DMS53 (cell line): ENCODE results near the gene DUSP10.
A peak's percentile ranks its signal among the peaks of the same experiment; 100 is the strongest.

ENCODE experiments used
- DNase-seq: peaks from one replicate; lab custom pipeline; 2025; lab: John Stamatoyannopoulos, UW

Gene DUSP10

DNA sequence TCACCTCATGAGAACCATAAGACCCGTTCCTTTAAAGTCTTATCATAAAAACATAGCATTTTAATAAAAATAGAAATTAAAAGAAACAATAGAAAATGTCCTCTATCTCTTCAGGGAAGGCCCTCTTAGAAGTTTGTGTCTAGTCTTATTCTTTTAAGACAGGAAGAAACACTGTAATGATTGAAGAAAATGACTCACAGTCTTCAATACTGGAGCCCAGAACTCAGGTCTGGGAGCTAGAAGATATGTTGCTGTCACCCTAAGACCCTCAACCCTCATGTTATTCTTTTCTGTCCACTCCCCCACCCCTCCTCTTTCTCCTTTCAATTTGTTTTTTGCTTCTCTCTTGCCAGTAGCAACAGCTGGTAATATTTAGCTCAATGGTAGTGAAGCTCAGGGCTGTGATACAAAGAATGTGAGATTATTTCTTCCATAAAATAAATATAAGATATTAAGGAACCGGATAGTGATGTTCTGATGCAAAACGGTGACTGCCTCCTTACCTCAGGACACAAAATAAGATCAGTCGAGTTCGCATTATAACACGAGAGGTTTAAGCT lies 12.0 kb downstream of the DUSP10 start:
- no peak for DNase-seq

DNA sequence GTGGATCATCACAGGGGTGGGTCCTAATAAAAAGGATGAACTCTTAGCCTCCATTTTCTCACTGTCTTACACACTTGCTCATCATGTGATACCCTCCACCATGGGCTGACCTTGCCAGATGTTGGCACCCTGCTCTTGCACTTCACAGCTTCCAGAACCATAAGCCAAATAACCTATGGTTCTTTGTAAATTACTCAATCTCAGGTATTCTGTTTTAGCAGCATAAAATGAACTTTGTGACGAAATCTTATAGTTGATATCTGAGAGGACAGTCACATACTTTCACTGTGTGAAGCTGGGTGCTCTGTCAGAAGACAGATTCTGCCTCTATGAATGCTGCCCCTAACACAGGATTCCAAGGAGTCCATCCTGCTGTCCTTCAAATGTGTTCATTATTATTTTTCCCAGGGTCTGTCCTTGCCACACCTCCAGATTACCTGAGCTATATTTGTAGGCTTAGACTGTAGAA lies 13.8 kb downstream of the DUSP10 start:
- DNase-seq, result no peak

DNA sequence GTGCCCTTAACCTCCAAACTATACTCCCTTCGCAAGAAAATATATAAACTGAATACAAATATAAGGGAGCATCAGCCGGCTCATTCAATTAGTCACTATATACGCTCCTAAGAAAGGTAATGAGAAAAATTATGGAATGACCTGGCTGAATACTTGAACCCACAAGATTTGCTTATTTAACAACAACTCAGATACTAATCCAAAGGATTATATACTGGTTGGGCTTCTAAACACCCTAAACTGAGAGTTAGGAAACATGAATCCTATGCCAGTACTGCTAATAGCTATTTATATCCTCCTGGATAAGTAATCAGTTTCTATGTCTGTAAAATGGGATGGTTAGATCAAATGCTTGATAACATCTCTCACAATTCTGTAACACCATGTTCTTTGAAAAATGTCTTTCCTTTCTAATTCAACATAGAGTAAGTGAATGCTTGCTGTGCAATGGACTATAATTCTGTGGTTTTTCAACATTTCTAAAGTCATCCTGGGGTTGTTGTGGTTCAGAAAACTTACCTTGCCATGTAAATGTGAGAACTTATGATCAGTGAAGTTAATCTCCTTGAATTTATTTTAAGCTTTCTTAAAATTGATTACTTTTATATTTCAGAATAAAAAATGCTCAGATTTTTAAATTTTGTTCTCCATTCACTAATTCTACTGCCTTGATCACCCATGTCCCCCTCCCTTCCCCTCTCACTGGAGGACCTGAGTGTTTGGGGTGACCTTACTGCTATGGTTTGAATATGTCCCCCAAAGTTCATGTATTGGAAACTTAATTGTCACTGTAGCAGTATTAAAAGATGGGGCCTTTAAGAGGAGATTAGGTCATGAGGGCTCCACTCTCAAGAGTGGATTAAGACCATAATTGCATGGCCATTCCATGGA lies 14.5 kb downstream of the DUSP10 start:
- no peak for DNase-seq

DNA sequence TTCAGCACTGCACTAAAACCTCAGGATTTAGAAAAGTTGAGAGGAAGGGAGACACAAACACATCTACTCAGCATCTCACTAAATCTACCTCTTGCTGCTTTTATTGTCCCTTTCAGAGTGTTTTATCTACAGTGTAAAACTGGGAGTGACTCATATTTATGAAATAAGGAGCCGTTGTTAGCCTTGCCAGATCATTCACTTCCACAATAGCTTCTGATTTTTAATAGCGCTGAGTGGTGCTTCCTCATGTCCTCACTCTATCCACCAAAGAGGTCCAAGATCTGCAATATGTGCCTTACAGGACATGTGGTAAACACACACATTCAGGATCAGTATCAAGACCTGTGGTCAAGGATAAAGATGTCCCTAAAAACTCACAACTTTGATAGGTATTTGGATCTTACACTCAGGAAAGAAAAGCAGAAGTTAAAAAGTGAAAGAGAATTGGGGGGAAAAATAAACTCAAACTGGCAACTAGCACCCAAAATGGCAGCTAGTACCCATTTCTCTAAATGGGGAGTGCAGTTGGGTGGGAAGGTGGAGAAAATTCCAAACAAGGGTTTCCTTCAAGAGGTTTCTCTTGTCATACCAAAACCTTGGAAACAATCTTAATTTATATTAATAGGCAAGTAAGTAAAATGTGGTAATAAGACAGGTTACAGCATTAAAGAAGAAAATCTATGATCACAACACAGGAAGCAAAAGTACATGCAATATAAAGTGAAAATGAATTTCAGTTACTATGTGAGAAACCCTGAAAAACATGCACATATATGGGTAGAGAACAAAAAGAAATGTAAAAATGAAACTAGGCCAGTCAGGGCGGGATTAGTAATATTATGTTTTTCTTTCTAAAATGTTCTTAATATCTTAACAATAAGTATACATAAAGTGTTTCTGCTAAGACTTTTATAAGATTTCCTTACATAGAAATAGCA lies 15.9 kb downstream of the DUSP10 start:
- no peak for DNase-seq

DNA sequence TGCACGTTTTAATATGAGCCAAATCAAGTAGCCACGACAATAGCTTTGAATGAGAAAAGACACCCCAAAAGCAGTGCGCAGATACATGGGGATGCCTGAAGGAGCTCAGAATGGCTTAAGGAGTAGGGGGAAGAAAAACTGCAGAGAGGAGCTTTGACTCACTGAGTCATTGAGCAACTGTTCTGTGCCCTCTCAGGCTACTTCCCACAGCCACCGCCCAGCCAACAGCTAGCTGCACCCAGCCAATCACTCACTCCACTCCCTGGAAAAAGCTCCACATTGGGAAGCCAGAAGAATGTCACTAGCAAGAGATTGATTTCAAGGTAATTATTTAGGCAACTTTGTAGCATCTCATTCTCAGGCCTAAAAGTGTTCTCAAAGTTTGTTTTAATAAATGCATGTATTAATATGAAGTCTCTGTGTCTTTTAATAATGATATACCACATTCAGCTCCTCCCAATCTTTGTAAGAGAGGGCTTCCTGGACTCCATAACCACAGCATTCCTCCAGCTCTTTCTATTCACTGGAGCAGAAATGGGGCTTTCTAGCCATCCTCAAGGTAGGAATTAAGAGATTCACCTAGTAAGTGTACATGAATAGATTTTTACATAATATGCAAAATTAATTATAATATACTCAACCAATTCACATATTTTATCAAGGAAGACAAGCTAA lies 16.8 kb downstream of the DUSP10 start:
- DNase-seq, result no peak

DNA sequence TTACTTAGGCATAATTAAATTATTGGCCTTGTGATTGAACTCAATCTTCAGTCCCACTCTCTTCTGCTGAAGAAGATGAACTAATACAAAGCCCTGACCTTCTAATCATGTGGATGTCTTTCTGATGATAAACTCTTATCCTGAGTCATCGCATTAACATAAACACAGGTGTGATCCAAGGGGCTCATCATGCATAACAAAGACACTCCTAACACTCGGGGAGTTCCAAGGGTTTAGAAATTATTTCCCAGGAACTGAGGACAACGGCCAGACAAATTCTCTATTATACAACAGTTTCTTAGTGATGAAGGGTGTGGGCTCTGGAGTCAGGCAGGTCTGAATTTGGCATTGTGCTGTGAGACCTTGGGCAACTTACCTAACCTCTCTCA lies 18.0 kb downstream of the DUSP10 start:
- DNase-seq, result peak; percentile 32

DNA sequence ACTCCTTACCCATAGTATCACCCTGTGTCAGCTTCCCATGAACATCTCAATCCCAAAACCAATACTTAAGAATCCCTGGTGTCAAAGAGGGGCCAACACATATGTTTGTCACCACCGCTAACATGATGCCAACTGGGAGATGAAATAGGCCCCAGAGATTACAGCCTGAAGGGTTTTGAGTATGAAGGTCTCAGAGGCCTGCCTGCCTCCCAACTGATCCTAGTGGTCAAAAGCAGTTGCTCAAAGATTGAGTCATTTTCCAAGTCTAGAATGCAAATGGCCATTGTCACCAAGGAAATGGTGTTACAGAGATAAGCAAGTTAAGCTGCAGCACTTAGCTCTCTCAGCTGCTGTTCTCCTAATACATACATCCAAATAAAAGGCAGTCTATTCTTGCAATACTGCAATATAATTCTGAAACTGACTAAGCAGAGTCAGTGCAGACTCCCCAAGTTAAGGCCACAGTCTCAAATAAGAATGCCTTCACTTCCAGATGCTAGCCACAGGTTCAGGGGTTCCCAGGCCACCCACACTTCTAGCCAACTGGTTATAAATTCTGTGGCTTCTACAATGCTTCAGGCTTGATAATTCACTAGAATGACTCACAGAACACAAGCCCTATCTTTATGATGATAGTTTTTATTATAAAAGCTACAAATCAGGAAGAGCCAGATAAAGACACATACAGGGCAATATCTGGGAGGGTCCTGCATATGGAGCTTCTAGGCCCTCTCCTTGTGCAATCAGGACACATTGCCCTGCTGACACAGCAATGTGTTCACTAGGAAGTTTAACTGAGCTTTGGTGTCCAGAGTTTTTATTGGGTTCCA lies 18.7 kb downstream of the DUSP10 start:
- no peak for DNase-seq

DNA sequence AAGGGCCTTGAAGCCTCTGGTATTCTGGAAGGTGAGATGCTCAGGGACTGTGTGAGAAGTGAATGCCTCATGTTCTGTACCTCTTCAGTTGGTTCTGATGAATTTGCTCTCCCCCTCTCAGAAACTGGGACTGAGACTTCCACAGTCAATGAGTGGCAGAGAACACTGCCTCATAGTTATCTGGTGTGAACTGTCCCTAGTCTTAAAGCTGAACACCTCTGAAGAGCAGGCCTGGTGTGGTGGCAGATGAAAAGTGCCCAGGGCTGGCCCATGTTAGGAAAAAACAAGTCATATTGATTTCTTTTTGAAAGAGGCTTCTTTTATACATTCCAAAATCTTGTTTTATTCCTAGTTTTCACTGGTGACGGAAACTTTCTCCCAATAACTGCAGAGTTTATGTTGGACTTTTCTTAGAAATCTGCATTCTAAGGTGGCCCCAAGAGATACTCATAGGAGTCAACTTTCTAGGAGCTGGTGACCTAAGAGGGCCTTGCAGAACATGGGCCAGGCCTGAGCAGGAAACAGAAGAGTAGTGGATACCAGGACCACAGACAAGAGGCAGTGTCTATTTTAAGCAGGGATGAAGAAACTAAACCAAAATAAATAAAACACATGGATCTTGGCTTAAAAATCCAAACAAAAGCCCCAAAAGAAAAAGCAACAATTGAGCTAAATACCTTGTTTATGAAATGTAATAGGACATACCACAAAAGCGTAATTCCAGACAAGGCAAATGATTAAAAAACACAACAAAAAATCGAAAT lies 19.5 kb downstream of the DUSP10 start:
- DNase-seq, result no peak

DNA sequence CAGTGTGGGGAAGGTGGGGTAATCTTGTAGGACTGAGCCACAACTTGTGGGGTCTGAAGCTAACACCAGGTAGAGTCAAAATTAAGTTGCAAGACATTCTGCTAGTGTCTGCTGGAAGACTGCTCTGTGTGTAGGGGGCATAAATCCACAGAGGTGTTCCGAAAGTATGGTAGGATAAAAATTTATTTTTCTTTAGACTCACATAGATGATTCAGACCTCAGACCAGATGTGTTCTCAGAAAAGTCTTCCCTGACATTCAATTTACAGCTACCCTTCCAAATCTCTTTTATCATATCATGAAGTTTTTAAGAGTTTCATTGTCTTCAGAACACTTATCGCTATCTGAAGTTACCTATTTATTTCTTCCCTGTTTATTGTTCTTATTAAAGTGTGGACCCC lies 21.3 kb downstream of the DUSP10 start:
- DNase-seq, result no peak

DNA sequence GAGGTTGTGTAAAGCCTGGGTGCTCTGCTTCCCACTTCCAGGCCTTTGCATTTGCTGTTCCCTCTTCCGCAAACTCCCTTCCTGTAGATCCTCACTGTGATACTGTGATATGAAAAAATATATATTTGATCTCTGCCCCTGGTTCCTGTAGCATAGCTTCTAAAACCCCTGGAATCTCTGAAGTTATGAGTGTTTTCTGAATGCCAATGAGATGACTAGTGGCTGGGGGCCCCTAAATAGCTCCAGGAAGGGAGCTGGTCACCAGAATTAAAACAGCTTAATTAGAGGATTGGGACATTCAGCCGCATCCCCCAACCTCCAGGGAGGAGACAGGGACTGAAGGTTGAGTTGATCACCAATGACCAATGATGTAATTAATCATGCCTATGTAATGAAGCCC lies 21.9 kb downstream of the DUSP10 start:
- DNase-seq, result no peak

DNA sequence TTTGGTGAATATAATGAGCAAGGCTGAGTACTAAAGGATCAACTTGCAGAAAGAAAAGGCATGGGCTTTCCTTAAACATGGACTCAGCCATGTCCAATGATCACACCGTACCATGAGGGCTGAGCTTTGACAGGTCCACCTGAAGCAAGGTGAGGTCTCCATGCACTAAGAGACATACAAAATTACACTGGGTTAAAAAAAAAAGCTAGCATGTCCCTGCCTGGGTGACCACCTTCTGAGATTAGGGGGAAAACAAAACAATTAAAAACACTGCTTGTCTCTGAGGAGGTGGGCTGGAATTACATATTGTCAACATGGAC lies 22.7 kb downstream of the DUSP10 start:
- no peak for DNase-seq

DNA sequence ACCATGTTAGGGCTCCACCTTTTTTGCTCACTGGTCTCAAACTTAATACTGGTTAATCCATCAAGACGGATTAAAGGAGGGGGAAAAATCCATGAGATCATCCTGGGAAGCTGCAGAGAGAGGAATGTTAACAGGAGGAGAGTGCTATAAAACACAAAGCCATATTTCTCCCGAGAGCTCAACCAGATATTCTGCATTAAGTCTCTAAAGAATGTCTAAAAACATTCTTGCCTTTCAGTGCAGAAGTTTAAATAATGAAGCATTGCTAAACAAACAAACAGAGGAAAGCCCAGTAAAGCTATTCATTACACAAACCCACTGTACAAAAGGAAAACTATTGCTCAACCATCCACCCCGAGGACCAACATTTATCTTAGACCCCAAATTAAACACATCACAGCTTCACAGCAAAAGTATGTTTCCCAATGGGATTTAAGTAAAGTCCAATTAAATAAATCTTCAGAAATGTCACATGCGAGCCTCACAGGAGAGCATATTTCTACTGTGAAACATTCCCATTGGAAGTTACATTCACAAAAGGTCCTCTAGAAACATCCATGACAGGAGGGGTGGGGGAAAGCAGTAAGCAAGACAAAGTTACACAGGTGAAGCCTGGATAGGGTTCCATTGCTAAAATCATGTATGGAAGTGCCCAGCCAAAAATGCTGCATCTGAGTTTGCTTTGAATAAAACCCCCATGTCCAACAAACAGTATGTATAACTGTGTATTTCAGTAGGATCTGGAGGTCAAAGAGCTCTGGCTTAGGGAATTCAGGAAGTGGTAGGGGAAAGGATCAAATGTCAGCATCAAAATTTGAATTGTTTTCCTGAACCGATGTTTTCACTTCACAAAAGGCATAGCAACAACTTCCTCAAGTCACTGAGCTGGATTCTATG lies 23.3 kb downstream of the DUSP10 start:
- peak; percentile 61 for DNase-seq

DNA sequence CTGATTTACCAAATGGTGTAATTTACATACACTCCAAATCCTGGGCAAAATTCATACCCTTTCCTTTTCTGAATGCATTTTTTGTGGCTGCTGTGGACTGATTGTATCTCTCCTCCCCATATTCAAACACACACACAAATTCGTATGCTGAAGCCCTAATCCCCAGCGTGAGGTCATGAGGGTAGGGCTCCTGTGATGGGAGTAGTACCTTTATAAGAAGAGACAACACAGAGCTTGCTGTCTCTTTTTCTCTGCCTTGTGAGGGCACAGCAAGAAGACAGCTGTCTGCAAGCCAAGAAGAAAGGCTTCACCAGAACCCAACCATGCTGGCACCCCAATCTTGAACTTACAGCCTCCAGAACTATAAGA lies 24.4 kb downstream of the DUSP10 start:
- peak; percentile 44 for DNase-seq

DNA sequence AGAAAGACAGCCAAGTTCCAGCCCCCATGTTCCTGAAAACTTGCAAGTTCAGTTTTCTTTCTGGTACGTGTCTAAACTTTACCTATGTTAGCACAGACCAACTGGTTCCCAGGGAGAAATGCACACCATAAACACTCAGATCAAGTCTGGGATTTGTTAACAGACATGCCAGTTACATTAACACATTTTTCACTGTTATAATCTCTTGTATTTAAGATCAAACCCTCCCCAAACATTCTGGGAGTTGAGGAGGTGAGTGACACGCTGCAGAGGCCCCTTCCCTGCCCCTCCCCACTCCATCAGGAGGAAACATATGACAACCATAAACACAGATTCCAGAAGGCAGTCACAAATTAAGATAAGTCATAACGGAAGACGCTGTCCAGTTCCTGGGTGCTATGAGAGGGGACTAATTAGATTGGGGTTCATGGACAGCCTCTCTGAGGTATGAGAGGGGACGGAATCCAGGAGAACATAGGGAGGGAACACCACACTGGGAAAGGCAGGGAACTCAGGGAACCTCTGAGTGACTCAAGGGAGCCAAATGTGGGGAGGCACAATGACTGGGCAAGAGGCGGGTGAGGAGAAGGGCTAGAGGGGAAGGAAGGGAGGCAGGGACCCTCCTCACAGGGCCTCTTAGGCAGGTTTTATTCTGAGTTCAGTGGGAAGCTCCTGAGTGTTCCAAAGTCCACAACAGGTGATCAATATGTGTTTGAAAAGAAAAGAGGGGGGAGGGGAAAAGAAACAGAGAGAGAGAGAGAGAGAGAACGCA lies 25.0 kb downstream of the DUSP10 start:
- DNase-seq, result peak; percentile 45

DNA sequence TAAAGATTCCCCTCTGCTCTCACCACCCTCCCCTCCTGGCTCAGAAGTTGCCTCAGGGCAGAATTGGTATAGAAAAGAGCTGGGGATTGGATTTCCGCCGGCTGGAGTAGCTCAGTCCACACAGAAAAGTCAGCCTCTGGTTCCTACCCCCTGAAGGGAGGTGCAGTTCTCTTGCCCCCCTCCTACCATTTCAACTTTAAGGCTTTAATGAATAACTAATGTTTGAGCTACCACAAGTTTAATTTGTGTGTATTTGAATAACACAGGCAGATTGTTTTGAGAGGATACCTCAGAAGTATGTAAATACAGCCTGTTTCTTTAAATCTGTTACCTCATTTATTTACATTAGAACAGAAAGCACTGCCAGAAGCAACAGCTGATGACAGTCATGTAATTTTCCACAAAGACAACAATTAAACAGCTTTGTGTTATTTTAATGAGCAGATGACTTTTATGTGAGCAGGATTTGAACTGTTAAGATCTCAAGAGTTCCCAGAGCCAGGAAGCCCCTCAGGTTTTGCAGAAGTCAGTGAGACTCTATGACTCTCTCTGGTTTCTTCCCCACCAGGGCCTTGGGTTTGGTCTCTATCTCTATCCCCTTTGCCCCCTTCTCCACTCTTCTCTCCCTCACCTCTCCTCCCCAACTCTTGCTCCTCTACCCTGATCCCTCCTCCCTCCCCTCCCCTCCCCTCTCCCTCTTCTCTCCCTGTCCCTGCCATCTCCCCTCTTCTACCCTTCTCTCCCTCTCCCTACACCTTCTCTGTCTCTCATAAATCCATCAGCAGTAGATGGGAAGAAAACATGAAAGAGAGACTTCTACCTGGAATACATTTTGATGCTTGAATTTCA lies 26.3 kb downstream of the DUSP10 start:
- DNase-seq, result peak; percentile 94

DNA sequence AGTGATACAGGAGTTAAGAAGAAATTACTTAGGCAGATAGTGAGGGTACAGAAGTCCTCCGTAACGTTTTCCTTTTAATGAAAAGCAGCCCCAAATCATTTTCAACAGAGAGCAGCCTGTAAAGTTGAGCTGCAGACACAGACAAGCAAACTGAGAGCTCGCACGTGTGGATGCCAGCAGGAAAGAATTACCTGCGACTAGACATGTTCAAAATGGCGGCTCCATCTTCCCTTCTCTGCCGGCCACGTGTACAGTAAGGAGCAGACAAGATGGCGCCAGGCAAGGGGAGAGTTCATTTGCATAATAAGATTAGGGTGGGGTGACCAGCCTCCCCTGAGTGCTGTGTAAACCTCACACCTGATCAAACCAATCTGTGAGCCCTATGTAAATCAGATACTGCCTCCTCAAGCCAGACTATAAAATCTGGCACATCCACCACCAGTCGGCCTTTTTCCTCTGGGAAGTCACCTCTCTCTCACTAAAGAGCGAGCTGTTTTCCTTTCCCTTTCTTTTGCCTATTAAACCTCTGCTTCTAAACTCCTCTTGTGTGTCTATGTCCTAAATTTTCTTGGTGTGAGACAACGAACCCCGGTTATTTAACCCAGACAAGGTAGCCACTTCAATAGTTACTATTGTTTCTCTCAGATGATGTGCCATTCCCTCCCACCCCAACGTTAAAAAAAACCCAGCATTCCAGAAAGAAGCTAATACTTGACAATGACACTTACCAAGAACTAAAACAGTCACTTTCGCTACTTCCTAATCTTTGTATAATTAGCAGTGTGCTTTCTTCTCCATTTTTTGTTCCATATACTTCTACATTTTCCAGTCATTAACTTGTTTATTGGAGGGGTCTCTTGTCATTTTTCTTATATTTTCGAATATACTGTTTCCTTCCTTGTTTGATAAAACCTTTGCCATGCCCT lies 27.4 kb downstream of the DUSP10 start:
- DNase-seq, result peak; percentile 72
